ENCODE data around the gene EPB41L2.
"Not testable (repeated sequence)": the region's sequence is repeated elsewhere in the genome, so short reads cannot be mapped to it uniquely, and the experiment has no call there.

DNA sequence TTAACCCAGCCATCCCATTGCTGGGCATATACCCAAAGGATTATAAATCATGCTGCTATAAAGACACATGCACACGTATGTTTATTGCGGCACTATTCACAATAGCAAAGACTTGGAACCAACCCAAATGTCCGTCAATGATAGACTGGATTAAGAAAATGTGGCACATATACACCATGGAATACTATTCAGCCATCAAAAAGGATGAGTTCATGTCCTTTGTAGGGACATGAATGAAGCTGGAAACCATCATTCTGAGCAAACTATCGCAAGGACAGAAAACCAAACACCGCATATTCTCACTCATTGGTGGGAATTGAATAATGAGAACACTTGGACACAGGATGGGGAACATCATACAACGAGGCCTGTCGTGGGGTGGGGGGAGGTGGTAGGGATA, 28.9 kb upstream of the EPB41L2 start:
- not testable (repeated sequence) for TF ChIP-seq EZH2 (IDR thresholded peaks at IDR 0.05); CBX3 (IDR thresholded peaks at IDR 0.05; ENCODE audit: low read depth); CTCF (IDR thresholded peaks at IDR 0.05 in 2 of 3, conservative IDR thresholded peaks at IDR 0.05 in 1 of 3; ENCODE audit: borderline replicate concordance in 1 of 3, insufficient read depth in 1 of 3, low read depth in 2 of 3, low read length in 2 of 3); FOSL1 (IDR thresholded peaks at IDR 0.05; ENCODE audit: low read depth); POLR2A (IDR thresholded peaks at IDR 0.05; ENCODE audit: borderline replicate concordance, extremely low read depth, insufficient read depth, insufficient read length); ELF1 (IDR thresholded peaks at IDR 0.05; ENCODE audit: borderline replicate concordance, low read depth); REST (IDR thresholded peaks at IDR 0.05; ENCODE audit: low read depth); YY1 (IDR thresholded peaks at IDR 0.05; ENCODE audit: extremely low read depth, insufficient replicate concordance, low read depth, low read length); POLR2AphosphoS5 (IDR thresholded peaks at IDR 0.05; ENCODE audit: low read depth, low read length); RAD21 (IDR thresholded peaks at IDR 0.05; ENCODE audit: low read depth); EGR1 (IDR thresholded peaks at IDR 0.05; ENCODE audit: low read depth); JUND (IDR thresholded peaks at IDR 0.05)
- TF ChIP-seq, protein P1, sequence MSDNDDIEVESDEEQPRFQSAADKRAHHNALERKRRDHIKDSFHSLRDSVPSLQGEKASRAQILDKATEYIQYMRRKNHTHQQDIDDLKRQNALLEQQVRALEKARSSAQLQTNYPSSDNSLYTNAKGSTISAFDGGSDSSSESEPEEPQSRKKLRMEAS (IDR thresholded peaks at IDR 0.05) = not testable (repeated sequence)
